Ishikawa (cell line): ENCODE results near the gene SLC26A8.

Experiments
- CEBPB ChIP-seq: IDR thresholded peaks from 2 replicates; pipeline ENCODE4 v1.6.1; 2012
- CREB1 ChIP-seq: IDR thresholded peaks from 2 replicates; pipeline ENCODE4 v1.6.1; 2012; ENCODE audit warnings: low read depth
- EGR1 ChIP-seq: IDR thresholded peaks from 2 replicates; pipeline ENCODE4 v1.6.1; 2012
- EP300 ChIP-seq: IDR thresholded peaks from 2 replicates; pipeline ENCODE4 v1.6.1; 2012; ENCODE audit warnings: borderline replicate concordance
- FOXM1 ChIP-seq: IDR thresholded peaks from 2 replicates; pipeline ENCODE4 v1.6.1; 2012; ENCODE audit warnings: low read depth, borderline replicate concordance
- RAD21 ChIP-seq: IDR thresholded peaks from 2 replicates; pipeline ENCODE4 v1.6.1; 2012; ENCODE audit warnings: low read depth
- TAF1 ChIP-seq: IDR thresholded peaks from 2 replicates; pipeline ENCODE4 v1.6.1; 2012; ENCODE audit warnings: low read depth, mild to moderate bottlenecking
- TCF12 ChIP-seq: IDR thresholded peaks from 2 replicates; pipeline ENCODE4 v1.6.1; 2012; ENCODE audit warnings: low read depth
- TEAD4 ChIP-seq: IDR thresholded peaks from 2 replicates; pipeline ENCODE4 v1.6.1; 2012
- YY1 ChIP-seq: IDR thresholded peaks from 2 replicates; pipeline ENCODE4 v1.6.1; 2012; ENCODE audit warnings: low read depth
- ZBTB7A ChIP-seq: IDR thresholded peaks from 2 replicates; pipeline ENCODE4 v1.6.1; 2012; ENCODE audit warnings: low read depth
- TF ChIP-seq, protein P1 (sequence below): IDR thresholded peaks from 2 replicates; pipeline ENCODE4 v1.6.1; 2012
- TF ChIP-seq, protein P2 (sequence below): IDR thresholded peaks from 2 replicates; pipeline ENCODE4 v1.6.1; 2012
- TF ChIP-seq, protein P3 (sequence below): IDR thresholded peaks from 2 replicates; pipeline ENCODE4 v1.6.1; 2012; ENCODE audit warnings: low read depth, mild to moderate bottlenecking

DNA sequence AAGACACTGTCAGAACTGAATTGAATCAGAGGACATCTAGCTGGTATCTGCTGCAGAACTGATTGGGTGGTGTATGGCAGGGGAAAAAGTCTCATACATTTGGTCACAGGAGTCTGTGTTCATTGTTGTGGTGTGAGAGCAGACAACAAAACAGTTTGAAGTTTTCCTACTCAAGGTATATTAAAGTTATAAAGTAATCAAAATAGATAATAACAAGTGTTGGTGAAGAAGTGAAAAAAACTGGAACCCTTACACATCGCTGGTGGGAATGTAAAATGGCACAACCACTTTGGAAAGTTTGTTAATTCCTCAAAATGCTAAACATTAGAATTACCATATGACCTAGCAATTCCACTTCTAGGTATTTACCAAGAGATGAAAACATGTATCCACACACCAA lies 128.2 kb downstream of the SLC26A8 start:
- TF ChIP-seq TAF1 (no peak), EP300 (no peak), TEAD4 (no peak), CREB1 (no peak), TCF12 (no peak), ZBTB7A (no peak), YY1 (no peak), EGR1 (no peak), FOXM1 (no peak), RAD21 (no peak), CEBPB (no peak)
- TF ChIP-seq, protein P1, sequence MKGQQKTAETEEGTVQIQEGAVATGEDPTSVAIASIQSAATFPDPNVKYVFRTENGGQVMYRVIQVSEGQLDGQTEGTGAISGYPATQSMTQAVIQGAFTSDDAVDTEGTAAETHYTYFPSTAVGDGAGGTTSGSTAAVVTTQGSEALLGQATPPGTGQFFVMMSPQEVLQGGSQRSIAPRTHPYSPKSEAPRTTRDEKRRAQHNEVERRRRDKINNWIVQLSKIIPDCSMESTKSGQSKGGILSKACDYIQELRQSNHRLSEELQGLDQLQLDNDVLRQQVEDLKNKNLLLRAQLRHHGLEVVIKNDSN = no peak
- TF ChIP-seq, protein P2, sequence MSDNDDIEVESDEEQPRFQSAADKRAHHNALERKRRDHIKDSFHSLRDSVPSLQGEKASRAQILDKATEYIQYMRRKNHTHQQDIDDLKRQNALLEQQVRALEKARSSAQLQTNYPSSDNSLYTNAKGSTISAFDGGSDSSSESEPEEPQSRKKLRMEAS = no peak
- TF ChIP-seq, protein P3, sequence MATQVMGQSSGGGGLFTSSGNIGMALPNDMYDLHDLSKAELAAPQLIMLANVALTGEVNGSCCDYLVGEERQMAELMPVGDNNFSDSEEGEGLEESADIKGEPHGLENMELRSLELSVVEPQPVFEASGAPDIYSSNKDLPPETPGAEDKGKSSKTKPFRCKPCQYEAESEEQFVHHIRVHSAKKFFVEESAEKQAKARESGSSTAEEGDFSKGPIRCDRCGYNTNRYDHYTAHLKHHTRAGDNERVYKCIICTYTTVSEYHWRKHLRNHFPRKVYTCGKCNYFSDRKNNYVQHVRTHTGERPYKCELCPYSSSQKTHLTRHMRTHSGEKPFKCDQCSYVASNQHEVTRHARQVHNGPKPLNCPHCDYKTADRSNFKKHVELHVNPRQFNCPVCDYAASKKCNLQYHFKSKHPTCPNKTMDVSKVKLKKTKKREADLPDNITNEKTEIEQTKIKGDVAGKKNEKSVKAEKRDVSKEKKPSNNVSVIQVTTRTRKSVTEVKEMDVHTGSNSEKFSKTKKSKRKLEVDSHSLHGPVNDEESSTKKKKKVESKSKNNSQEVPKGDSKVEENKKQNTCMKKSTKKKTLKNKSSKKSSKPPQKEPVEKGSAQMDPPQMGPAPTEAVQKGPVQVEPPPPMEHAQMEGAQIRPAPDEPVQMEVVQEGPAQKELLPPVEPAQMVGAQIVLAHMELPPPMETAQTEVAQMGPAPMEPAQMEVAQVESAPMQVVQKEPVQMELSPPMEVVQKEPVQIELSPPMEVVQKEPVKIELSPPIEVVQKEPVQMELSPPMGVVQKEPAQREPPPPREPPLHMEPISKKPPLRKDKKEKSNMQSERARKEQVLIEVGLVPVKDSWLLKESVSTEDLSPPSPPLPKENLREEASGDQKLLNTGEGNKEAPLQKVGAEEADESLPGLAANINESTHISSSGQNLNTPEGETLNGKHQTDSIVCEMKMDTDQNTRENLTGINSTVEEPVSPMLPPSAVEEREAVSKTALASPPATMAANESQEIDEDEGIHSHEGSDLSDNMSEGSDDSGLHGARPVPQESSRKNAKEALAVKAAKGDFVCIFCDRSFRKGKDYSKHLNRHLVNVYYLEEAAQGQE = no peak
